Esophagus muscularis mucosa (tissue), 3 donors: ENCODE results near the gene SMPD1.

Source experiments
- POLR2A ChIP-seq: fragments of 450-650 bp; IDR thresholded peaks from one replicate; pipeline ENCODE4 v1.6.1; 2017; ENCODE audit warnings: antibody characterized with exemption, moderate library complexity, mild to moderate bottlenecking, low read depth
- POLR2AphosphoS5 ChIP-seq, 2 donors: sonication (generic); formaldehyde crosslinking; IDR thresholded peaks; one replicate each; pipeline ENCODE4 v1.6.1; 2017; ENCODE audit warnings: antibody characterized with exemption in 2 of 2
- TF ChIP-seq, protein P1 (sequence below), 3 experiments: fragments of 200-600 bp in 2 of 3; fragments of 450-650 bp in 1 of 3; sonication (generic) in 2 of 3; IDR thresholded peaks; one replicate each; pipeline ENCODE4 v1.5.1; 2017 to 2019; ENCODE audit warnings: antibody characterized with exemption in 3 of 3, mild to moderate bottlenecking in 2 of 3, moderate library complexity in 1 of 3

DNA sequence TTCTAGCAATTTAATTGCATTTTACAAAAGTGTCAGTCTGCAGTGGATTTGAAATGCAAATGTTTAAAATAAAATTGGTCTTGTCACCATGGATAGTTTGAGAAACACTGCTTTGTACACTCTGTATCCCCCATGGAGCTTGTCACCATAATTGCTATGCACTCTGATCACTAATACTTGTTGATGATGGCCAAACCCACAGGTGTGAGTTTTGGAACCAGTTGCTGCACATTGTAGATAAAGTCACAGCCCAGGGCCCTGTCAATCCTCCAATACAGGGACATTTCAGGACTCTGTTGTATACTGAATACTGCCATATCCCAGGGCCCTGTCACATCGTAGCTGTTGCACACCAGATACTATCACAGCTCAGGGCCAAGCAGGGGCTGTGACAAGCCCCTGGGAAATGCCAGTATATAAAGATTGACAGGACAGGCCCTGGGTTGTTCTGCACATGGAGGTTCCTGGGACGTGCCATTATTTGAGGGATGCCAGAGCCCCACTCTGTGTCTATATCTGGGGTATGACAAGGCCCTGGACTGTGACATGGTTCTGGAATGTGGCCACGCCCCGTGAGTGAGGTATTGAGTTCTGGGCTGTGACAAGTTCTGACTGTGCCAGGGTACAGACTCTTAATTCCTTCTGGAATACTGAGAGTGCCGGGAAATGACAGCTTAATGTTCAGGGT, 27.9 kb upstream of the SMPD1 start:
- no peak for TF ChIP-seq POLR2AphosphoS5 (IDR thresholded peaks at IDR 0.05)
- no peak for TF ChIP-seq POLR2A
- TF ChIP-seq, protein P1, sequence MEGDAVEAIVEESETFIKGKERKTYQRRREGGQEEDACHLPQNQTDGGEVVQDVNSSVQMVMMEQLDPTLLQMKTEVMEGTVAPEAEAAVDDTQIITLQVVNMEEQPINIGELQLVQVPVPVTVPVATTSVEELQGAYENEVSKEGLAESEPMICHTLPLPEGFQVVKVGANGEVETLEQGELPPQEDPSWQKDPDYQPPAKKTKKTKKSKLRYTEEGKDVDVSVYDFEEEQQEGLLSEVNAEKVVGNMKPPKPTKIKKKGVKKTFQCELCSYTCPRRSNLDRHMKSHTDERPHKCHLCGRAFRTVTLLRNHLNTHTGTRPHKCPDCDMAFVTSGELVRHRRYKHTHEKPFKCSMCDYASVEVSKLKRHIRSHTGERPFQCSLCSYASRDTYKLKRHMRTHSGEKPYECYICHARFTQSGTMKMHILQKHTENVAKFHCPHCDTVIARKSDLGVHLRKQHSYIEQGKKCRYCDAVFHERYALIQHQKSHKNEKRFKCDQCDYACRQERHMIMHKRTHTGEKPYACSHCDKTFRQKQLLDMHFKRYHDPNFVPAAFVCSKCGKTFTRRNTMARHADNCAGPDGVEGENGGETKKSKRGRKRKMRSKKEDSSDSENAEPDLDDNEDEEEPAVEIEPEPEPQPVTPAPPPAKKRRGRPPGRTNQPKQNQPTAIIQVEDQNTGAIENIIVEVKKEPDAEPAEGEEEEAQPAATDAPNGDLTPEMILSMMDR (IDR thresholded peaks at IDR 0.05) = no peak
